ENCODE data around the gene DACT3.

Gene DACT3

GRCh38 chr19:46665072-46665471 lies 4.1 kb upstream of the DACT3 start:
- no peak for DNase-seq

GRCh38 chr19:46661735-46662592 lies 982 bp upstream of the DACT3 start:
- peak; percentile 63 for DNase-seq

- DNase-seq = no peak
Observed at GRCh38 chr19:46660551-46661019, 397 bp downstream of the DACT3 start.

- no peak for DNase-seq
Observed at GRCh38 chr19:46660008-46660517, 919 bp downstream of the DACT3 start.

GRCh38 chr19:46659151-46660007 lies 1.6 kb downstream of the DACT3 start:
- no peak for DNase-seq

DNA sequence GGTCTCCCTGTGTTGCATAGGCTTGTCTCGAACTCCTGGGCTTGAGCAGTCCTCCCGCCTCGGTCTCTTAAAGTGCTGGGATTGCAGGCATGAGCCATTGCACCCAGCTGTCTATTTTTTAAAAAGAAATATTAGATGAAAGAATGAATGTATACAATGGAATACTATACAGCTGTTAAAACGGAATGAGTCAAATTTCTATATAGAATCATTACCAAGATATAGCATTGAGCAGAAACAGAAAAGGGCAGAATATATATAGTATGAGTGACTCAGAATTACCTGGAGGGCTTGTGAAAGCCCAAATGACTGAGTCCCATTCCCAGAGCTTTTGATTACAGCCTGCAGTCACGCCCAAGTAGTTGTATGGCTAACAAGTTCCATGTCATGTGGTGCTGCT lies 4.4 kb downstream of the DACT3 start:
- DNase-seq = no peak

GRCh38 chr19:46654621-46655152 lies 6.3 kb downstream of the DACT3 start:
- no peak for DNase-seq

DNA sequence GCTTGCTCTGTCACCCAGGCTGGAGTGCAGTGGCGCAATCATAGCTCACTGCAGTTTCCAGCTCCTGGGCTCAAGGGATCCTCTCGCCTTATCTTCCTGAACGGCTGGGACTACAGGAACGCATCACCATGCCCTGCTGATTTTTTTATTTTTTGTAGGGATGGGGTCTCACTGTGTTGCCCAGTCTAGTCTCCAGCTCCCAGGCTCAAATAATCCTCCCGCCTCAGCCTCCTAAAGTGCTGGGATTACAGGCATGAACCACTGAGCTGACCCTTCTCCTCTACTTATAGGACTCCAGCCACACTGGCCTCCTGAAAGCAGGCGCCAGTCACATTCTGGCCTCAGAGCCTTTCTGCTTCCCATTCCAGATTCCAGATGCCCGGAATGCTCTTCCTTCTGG lies 10.5 kb downstream of the DACT3 start:
- DNase-seq = no peak

DNA sequence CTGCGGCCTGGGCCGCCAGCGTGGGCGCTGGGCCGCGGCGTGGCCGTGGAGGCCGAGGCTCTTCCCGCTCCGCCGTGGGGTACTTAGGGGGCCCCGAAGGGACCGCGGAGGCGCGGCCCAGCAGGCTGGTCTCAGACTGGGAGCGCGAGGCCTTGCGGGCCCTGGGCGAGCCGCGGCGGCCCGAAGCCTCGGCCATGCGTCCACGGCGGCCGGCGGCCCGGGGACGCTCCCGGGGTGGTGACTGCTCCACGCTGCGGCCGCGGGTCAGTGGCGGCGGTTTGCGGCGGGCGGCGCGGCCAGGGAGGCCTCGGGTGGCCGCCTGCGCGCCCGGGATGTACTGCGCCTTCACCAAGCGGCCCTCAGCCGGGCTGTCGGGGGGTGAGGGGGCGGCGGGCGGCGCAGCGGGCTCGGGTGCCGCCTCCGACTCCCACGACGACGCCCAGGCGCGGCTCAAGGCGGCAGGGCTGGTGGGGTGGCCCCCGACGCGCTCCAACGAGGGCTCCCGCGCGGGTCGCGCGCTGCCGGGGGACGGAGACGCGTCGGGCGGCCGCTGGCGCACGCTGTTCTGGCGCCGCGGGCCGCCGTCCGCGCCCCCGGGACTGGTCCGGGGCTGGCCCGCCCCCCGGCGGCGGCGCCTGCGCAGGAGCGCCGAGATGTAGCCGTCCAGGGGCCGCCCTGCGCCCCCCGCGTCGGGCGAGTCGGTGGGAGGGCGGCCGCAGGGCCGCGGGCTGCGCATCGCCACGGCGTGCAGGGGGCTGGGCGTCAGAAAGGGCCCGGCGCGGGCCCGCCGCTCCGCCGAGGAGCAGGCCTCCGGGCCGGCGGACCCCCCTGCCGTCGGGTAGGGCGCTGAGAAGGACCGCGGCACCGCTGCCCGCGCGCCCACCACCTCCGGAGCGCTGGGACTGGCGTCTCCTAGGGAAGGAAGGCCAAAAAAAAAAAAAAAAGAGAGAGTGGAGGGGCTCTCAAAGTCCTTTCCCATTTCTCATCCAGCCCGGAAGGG lies 11.7 kb downstream of the DACT3 start:
- DNase-seq = no peak

- DNase-seq = no peak
Observed at GRCh38 chr19:46648060-46648960, 12.7 kb downstream of the DACT3 start.

GRCh38 chr19:46646402-46646801 lies 14.6 kb downstream of the DACT3 start:
- no peak for DNase-seq

DNA sequence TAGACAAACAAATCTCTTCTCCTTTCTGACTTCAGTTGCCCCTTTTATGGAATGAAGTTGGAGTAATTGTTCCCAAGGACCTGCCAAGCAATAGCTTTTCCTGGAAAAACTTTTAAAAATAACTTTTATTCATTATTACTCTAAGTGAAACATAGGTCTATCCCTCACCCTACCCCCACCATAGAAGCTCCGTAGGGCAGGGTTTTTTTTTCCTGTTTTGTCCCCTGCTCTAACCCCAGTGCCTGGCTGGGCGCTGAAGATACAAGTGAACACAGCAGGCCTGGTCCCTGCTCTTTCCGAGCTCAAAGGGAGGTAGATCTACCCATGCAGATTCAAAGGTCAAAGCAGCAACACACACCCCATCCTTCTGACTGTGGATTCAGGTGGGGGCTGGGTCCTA lies 16.3 kb downstream of the DACT3 start:
- DNase-seq = no peak

DNA sequence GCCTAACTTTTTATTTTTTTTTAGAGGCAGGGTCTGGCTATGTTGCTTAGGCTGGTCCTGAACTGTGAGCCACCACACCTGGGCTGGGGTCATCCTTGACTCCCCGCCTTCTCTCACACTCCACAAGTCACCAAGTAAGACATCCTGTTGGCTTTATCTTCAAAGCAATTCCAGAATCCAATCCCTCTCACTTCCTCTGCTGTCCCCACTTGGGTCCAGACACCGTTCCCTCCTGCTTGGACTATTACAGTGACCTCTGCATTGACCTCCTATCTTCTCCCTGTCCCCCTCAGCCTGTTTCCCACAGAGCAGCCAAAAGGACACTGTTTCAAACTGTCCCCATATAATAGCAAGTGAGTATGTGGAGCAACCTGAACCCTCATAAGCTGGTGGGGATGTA lies 20.3 kb downstream of the DACT3 start:
- DNase-seq = no peak

- DNase-seq = no peak
Observed at GRCh38 chr19:46639358-46640182, 21.4 kb downstream of the DACT3 start.

DNA sequence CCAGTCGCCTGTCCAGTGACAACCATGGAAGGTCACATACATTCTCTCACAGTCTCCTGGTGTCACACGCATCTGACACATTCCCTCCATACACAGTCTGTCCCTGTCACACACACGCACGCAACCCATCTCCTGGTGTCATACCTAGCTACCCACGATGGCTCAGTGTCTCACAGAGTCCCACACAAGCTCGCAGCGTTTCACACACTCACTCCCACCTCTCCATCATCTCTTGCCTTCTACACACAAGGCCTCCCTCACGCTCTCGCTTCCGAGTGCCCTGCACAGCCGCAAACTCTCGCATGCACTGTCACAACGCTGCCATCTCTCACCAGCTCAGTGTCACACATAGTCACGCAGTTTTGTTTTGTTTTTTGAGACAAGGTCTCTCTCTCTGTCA lies 23.8 kb downstream of the DACT3 start:
- DNase-seq = no peak

DNA sequence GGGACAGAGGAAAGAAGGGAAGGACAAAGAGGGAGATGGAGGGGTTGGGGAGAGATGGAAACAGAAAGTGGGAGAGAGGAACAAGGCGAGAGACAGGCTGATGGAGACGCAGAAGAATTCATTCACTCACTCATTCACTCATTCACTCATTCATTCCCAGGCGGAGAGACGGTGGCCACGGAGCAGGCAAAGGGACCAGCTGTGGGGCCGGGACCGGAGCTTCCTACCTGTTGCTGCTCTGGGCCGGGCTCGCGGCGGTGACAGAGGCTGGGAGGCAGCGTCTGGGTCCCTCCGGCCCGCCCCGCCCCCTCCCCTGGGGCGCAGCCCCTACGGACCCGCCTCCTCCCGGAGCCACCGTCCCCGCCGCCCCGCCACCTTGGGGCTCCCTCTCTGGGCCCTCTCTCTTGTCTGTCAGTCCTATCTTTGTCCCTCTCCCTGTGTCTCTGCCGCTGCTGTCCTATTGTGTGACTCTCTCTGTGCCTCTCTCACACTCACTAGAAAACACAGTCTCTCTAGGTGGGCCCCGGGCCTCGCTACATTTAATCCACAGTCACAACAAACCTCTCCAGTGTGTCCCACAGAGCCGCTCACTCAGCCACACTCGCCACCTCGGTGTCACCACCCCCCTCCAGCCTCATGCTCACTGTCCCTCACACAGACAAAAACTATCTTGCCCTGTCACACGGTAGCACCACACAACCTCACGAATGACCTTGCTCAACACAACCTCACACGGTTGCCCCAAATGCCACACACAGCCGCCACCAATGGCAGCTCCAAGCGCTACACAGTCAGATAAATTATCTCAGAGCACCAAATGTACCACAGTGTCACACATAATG lies 24.8 kb downstream of the DACT3 start, which contains the start of gene GNG8:
TSS of gene GNG8 (minus strand) at position 283 of the 842 bp plus-strand sequence. CDS start 1,520 bp downstream, outside the sequence.
- DNase-seq = no peak

DNA sequence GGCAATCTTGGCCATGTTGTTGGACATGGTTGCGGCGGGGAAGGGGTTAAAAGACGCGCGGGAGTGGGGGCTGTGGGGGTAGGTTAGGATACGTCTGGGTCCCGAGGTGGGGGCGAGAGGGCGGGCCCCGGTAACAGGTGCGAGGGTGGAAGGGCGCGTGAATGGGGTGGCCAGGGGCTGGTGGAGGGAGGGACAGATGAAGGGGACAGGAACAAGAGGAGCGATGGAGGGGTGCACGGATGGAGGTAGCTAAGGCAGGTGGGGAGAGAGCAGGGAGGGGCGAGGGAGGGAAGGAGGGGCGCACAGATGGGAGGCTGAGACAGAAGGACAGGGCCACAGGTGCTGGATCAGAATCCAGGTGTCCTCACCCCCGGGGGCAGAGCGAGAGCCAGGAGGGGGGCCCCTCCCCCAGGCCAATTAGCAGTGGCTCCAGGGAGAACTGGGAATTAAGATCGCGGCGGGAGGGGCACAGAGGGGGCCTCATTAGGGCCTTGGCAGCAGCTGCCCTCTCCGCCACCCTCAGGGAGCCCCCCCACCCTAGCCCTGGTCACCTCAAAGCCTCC lies 26.2 kb downstream of the DACT3 start:
- peak; percentile 93 for DNase-seq

- DNase-seq = peak; percentile 87
Observed at GRCh38 chr19:46634045-46634655, 26.8 kb downstream of the DACT3 start.

All from NCI-H2171 (cell line).